HG03060 (cell line): ENCODE data around the gene SEZ6L.
"Not testable (repeated sequence)": the region's sequence is repeated elsewhere in the genome, so short reads cannot be mapped to it uniquely, and the experiment has no call there.

Experiments
- ATAC-seq: cut with Tn5 transposase; IDR thresholded peaks from one replicate; pipeline ENCODE4 v1.9.1; 2021; ENCODE audit warnings: low read depth, moderate number of reproducible peaks; ENCODE audit not compliant: unreplicated experiment

SEZ6L gene

DNA sequence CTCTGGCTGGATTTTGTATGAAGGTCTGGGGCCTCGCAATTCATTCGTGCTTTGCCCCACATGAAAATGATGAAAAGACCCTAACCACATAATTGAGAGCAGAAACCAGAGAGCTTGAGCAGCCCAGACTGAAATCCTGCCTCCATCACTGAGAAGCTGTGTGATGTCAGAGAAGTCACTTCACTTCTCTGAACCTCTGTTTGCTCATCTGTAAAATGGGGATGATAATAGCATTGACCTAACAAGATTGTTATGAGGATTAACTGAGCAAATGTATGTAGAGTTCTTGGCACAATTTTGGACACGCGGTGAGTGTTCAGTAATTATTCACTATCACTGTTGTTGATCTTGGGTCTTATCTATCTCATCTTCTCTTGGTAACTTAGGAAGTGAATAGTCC is 203.6 kb downstream of the SEZ6L start:
- no peak for ATAC-seq

DNA sequence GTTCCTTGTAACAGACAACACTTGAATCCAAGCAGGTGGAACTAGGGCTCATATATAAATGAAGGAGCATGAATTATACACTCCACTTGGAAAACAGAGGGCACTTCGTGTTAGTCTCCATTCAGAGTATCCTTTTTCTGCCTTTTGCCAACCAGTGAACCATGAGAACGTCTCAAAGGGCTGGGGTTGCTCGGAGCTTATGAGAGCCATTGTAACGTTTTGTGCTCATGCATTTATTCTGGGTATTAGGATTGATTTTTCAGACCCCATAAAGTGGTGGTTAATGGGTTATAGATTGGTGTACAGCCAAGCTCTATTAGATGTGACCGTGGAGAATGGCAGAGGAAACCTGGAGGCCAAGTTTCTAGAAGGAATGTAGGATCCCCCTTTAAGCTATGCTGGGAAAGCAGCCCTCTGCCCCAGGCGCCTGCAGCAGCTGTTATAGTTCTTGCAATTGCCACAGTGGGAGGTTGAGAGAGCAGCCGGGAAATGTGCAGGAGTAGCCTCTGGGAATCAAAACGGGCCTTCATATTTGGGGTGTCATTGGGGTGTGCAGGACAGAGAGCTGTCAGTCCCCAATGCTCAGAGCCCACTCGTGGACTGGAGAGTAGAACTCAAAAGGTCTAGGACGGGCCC is 205.2 kb downstream of the SEZ6L start:
- ATAC-seq, result no peak

DNA sequence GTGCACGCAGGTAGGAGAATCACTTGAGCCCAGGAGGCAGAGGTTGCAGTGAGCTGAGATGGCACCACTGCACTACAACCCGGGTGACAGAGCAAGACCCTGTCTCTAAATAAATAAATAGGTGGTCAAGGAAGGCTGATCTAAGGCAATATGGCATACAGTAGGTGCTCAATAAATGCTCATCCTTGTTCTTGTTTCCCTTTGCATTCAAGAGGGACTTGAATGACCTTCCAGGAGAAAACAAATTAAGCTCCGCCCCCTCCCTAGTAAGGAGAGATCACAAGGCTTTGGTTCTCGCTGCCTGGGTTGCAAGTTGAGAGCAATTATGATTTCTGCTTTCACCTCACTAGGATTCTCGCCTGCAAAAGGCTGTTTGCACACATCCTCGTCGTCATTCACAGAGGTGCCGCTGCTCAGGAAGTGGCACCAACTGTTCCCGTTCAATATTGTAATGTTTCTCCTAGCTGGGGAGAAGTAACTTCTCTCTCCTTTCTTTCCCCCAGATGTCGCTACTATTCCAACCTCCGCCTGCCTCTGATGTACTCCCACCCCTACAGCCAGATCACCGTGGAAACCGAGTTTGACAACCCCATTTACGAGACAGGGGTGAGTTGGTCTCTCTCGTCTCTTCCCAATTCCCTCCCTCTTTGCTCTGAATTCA is 208.0 kb downstream of the SEZ6L start:
- ATAC-seq, result no peak

DNA sequence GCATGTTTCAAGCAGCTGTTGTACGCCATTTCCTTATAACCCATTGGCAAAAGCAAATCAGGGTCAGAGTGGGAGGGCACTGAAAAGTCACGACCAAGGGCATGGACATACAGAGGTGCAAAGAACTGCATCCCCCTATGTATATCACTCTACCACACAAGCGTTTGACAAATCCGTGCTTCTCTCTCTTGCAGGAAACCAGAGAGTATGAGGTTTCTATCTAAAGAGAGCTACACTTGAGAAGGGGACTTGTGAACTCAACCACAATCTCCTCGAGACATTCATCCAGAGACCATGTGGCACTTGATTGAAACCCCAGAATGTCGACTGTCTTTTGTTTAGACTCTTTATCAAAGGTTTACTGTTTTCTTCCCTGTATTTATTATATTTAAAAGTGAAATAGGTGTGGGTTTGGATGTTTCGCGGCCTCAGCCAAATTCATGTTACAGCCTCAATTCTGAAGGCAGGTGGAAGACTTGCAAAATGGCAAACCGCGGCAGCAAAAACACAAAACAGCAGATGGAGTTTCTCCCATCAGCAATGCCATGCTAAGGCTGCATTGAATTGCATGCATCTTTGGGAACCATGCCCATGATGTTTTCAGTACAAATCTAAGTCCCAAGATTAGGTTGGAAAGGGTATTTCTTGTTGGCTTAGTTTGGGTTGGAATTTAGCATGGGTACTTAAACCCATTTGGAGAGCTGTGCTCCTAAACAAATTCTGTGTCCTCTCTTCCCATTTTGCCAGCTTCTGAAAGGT is 211.0 kb downstream of the SEZ6L start:
- no peak for ATAC-seq

GRCh38 chr22:26382782-26383181 is 213.5 kb downstream of the SEZ6L start:
- no peak for ATAC-seq

DNA sequence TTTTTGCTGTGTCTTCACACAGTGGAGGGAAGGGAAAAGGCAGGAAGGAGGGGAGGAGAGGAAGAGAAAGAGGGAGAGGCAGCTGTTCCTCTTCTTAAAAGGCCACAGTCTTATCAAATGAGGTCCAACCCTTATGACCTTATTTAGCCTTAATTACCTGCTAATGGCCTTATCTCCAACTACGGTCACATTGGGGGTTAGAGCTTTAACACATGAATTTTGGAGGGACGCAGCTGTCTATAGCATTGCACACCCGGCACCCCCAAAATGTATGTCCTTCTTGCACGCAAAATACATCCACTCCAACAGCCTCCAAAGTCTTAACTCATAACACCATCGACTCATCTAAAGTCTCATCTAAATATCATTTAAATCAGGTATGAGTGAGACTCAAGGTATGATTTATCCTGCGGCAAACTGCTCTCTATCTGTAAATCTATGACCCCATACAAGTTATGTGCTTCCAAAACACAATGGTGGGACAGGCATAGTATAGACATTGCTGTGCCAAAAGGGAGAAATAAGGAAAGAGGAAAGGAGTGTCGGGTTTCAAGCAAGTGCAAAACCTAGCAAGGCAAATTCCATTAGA is 214.8 kb downstream of the SEZ6L start:
- no peak for ATAC-seq

GRCh38 chr22:26385164-26385563 is 215.9 kb downstream of the SEZ6L start:
- ATAC-seq, result no peak

DNA sequence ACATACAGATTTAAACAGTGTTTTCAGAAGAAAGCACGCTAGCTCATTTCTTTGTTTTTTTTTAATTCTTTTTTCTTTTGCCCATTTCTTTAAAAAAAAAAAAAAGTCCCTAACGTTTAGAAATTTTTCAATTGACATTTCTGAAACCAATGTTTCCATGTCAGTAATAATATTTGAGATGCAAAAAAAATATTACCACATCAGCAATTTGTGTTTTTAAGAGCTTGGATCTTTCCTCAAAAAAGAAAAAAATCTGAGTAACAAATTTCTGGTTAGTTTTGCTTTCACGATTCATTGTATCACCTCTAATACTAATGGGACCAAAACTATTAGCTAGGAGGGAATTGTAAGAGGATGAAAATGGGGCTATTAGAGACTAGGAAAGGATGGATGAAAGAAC is 219.9 kb downstream of the SEZ6L start:
- no peak for ATAC-seq

DNA sequence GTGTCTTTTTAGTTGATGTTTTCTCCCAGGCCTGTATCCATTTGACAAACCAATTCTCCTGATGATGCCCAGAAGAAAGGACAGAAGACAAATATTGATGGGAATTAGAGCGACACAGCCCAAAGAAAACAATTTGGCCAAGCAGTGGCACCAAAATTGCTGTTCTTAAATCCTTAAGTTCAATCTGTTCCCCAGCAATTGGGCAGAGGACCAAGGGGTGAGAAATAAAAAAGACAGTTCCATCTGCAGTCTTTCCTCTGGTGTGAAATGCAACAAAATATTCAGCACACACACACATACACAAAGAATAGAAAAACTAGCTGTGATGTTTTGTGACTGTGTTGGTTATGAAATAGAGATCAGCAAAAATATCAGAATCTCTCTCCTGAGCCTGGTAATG is 221.8 kb downstream of the SEZ6L start:
- no peak for ATAC-seq

GRCh38 chr22:26391623-26392022 is 222.4 kb downstream of the SEZ6L start:
- ATAC-seq, result no peak

GRCh38 chr22:26393929-26394328 is 224.7 kb downstream of the SEZ6L start:
- ATAC-seq, result no peak

- no peak for ATAC-seq
Measured at GRCh38 chr22:26394777-26395176, 225.5 kb downstream of the SEZ6L start.

GRCh38 chr22:26395926-26396325 is 226.7 kb downstream of the SEZ6L start:
- no peak for ATAC-seq

- no peak for ATAC-seq
Measured at GRCh38 chr22:26398741-26399153, 229.5 kb downstream of the SEZ6L start.

DNA sequence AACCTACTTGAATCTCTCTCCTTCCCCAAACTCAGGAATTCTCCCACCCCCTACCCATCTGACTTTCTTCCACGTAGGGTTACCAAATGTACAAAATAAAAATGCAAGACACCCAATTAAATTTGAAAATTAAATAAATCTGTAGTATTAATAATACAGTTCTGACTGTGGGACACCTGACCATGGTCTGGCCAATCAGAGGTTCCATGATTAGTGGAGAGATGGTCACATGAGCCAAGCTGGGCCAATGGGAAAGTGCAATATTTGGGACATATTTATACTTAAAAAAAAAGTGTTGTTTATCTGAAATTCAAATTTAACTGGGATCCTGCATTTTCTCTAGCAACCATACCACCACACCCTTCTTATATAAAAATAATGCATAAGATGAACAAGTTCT is 230.0 kb downstream of the SEZ6L start:
- ATAC-seq, result no peak

- no peak for ATAC-seq
Measured at GRCh38 chr22:26401726-26402125, 232.5 kb downstream of the SEZ6L start.

DNA sequence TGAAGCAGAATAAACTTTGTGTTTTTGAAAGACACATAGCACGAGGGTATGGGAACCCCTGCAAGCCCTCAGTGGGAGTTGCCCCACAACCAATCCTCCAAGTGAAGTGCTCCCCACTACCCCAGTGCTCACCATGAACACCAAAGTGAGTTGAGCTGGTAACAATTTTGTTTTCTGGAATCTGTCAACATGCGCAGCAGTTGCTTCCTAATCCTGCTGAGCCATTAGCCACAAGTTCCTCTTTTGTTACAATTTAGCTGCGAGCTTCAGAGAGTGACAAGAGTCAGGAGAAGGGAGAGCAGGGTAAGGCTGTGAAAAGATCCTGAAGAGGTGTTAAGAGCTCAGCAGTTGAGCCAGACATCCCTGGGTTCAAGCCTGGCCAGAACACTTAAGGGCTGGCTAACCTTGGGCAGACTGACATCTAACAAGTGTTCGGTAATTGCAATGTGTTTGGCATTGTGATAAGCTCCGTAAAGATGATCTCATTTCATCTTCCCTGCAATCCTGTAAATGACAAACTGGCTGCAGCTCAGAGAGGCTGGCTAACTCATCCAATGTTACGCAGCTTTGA is 235.7 kb downstream of the SEZ6L start:
- no peak for ATAC-seq

DNA sequence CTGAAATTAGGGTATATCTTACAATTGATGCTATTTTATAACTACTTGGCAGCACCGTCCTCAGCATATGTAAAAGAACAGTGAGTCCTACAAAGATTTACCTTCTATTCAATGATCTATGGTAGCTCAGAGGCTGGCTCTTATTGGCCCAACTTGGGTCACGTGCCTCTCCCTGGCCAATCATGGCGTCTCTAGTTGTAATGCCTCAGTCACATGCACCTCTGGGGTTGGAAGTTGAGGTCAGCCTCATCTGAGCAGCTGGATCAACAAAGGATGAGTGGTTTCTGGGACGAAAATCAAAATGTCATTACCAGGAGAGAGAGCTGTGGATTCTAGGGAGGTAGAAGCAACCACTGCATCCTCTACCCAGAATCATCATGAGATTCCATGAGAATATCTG is 236.9 kb downstream of the SEZ6L start:
- ATAC-seq, result no peak

GRCh38 chr22:26408562-26409220 is 239.4 kb downstream of the SEZ6L start:
- not testable (repeated sequence) for ATAC-seq

- ATAC-seq, result no peak
Measured at GRCh38 chr22:26409719-26410335, 240.6 kb downstream of the SEZ6L start.
